T47D (cell line): ENCODE measurements around the gene TMEM38B.
"Not testable (repeated sequence)": the region's sequence is repeated elsewhere in the genome, so short reads cannot be mapped to it uniquely, and the experiment has no call there.

ENCODE experiments used
- DNase-seq, 2 experiments: peaks; one replicate each; pipeline versions ENCODE4 v3.0.0 to v3.0.0-alpha.2; 2011 to 2012; ENCODE audit warnings: low read depth in 1 of 2, low spot score in 1 of 2
- JUND ChIP-seq: IDR thresholded peaks from 2 replicates; pipeline ENCODE4 v1.6.1; 2012; ENCODE audit warnings: low read depth
- in situ Hi-C: cut with HindIII; loops from 2 replicates; pipeline ENCODE4 v1.10.0; 2016; ENCODE audit warnings: low sequenced_read_pairs, low pct_unique_long_range_greater_than_20kb

Gene TMEM38B

DNA sequence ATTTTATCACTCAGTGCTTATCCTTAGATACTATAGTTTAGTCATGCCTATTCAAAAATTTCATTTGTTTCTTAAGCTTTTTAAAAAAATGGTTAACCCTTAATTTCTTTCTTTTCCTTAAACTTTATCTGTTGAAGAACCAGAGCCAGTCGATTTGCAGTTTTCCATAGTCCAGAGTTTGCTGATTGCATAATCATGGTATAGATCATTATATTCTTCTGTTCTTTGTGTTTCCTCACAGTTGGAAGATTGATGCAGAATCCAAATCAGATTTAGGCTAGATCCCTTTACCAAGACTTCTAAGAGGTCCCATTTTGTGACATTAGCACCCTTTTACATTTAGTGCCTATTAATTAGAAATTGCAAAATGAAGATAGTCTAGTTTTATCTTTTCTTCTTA lies 18.0 kb downstream of the TMEM38B start:
- in situ Hi-C loops: no loop called here
- no peak for TF ChIP-seq JUND
- DNase-seq: no peak

DNA sequence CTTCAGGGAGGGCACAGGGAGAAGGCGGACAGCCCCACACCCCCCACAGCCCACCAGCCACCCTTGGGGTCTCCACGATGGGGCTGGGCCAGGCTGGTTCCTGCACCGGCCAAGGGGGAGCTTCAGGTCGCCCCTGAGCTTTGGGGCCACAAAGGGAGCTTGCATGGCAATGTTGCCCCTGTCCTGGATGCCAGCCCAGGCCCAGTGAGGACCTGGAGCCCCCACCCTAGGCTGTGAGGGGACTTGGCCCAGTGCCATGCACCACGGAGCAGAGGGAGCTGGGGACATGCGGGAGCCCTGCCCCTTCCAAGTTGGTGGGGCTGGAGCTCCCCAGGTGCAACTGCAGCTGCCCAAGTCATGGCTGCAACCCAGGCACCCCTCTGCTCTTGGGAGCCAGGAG lies 18.4 kb downstream of the TMEM38B start:
- no peak for DNase-seq
- no peak for TF ChIP-seq JUND
- in situ Hi-C loops: no loop called here

DNA sequence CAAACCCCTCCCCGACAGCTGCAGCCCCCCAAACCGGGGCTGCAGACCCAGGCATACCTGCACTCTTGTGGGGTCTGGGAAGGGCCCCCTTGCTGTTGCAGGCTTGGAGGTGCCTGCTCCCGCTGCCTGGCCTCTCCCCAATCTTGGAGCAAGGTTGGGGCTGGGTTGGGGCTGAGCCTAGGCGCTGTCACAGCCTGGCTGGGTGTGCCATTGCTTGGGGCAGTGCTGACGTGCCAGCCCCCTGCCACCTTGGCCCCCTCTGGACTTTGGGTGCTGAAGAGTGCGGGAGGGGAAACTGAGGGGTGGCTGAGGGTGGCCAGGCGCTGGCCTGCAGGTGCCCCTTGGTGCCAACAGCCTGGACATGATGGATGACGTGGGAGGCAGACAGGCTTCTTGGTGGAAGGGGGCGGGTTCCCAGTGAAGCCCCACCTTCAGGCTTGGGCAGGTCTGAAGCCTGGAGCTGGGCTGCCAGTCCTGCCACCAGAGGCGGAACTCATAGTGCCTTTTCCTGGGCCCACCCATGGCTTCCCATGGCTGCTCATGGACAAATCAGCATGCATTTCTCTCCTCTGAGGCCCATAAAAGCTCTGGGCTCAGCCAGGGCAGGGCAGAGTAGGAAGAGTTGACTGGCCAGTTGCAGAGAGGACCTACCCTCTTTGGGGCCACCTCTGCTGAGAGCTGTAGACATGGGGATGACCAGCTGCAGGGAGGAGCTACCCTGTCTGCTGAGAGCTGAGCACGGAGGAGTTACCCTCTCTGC lies 19.1 kb downstream of the TMEM38B start:
- TF ChIP-seq JUND: no peak
- in situ Hi-C loops: no loop called here

DNA sequence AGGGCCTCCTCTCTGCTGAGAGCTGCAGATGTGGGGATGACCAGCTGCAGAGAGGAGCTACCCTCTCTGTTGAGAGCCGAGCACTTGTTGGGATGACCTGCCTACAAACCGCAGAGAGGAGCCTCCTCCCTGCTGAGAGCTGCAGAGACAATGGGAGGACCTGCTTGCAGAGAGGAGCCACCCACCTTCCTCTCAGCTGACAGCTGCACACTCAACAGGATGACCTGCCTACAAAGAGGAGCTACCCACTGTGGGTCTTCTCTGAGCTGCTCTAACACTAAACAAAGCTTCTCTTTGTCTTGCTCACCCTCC lies 19.6 kb downstream of the TMEM38B start:
- no peak for TF ChIP-seq JUND
- in situ Hi-C loops: no loop called here
- no peak for DNase-seq

More for the DNA sequence above, 19.1 kb downstream of the TMEM38B start:
- no peak for DNase-seq

DNA sequence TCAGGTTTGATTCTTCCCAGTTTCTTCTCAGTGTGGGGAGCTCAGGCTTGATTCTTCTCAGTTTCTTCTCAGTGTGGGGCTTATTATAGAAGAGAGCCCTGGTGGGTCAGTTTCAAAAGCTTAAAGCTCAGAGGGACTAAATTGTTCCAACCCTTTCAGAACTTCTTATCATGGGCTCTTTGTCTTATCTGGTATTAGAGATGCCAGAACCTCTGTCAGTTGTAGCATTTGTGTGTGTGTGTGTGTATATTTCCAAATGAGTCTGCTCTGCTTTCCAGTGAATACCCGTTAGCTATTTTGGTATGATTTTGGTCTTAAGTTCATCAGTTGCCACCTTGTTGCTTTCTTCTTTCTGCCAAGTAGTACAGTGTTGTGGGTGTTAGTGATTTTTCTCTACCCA lies 21.8 kb downstream of the TMEM38B start:
- DNase-seq: no peak
- in situ Hi-C loops: no loop called here
- no peak for TF ChIP-seq JUND

DNA sequence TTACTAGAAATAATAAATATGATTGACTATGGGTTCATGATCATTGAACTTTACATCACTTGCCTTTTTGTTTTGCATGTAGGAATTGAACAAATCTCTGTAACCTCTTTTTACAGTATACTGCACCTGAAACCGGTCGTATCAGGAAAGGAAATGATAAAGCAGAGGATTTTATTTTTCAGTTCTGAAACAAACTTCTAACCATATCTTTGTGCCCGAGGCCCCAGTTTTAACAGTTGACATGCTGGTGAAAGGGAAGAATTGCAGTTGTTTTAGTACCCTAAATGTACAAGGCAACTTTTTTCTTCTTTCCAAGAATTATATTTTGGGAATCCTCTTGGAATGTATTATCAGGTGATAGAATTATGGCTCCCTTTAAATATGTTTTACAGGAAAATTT lies 27.8 kb downstream of the TMEM38B start:
- TF ChIP-seq JUND: no peak
- DNase-seq: no peak
- in situ Hi-C loops: no loop called here

DNA sequence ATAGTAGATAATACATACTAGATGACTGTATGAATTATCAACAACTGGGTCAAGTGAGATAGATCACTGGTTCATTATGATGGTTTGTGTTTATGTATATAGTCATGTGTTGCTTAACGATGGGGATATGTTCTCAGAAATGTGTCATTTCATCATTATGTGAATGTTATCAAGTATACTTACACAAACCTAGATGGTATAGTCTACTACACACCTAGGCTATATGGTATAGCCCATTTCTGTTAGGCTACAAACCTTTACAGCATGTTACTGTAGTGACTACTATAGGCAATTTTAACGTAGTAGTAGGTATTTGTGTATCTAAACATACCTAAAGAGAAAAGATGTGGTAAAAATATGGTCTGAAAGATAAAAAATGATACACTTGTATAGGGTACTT lies 31.0 kb downstream of the TMEM38B start:
- no peak for TF ChIP-seq JUND
- DNase-seq: no peak
- in situ Hi-C loops: no loop called here

DNA sequence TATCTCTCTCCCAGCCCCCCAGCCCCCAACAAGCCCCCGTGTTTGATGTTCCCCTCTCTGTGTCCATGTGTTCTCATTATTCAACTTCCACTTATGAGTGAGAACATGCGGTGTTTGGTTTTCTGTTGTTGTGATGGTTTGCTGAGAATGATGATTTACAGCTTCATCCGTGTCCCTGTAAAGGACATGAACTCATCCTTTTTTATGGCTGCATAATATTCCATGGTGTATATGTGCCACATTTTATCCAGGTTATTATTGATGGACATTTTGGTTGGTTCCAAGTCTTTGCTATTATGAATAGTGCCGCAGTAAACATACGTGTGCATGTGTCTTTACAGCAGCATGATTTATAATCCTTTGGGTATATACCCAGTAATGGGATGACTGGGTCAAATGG lies 33.9 kb downstream of the TMEM38B start:
- in situ Hi-C loops: not testable (repeated sequence)

DNA sequence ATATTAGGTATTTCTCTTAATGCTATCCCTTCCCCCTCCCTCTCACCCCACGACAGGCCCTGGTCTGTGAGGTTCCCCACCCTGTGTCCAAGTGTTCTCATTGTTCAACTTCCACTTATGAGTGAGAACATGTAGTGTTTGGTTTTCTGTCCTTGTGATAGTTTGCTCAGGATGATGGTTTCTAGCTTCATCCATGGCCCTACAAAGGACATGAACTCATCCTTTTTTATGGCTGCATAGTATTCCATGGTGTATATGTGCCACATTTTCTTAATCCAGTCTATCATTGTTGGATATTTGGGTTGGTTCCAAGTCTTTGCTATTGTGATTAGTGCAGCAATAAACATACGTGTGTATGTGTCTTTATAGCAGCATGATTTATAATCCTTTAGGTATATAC lies 37.1 kb downstream of the TMEM38B start:
- in situ Hi-C loops: not testable (repeated sequence)

More for the DNA sequence above, 33.9 kb downstream of the TMEM38B start:
- not testable (repeated sequence) for DNase-seq

DNA sequence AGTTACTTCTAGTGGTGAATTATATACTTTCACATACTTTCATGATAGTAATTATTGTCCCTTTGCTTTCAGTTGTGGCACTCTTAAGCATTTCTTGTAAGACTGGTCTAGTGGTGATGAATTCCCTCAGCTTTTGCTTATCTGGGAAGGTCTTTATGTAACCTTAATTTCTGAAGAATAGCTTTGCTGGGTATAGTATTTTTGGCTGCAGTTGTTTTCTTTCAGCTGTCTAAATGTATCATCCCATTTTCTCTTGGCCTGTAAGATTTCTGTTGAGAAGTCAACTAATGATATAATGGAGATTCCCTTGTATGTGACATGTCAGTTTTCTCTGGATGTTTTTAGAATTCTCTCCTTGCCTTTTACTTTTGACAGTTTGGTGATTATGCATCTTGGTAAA lies 41.0 kb downstream of the TMEM38B start:
- no peak for TF ChIP-seq JUND
- in situ Hi-C loops: no loop called here

More for the DNA sequence above, 37.1 kb downstream of the TMEM38B start:
- DNase-seq: not testable (repeated sequence)

DNA sequence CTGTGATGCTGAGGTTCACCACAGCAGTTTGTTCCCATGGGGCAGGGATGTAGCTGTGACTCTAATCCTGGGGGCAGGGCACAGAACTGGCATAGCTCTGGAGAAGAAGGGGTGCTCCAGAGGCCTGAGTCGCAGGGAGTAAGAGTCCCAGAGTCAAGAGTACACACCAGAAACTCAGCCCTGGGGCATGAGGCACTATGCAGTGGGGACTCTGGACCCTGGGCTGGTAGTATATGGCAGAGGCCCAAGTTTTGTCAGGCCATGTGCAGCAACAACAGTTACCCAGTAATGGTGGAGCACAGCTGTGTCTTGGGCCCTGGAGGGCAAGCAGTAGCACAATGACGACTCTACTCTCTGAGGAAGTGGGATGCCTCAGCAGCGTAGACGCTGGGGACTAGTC lies 42.9 kb downstream of the TMEM38B start:
- DNase-seq: no peak
- in situ Hi-C loops: no loop called here
- no peak for TF ChIP-seq JUND

More for the DNA sequence above, 41.0 kb downstream of the TMEM38B start:
- DNase-seq: no peak

DNA sequence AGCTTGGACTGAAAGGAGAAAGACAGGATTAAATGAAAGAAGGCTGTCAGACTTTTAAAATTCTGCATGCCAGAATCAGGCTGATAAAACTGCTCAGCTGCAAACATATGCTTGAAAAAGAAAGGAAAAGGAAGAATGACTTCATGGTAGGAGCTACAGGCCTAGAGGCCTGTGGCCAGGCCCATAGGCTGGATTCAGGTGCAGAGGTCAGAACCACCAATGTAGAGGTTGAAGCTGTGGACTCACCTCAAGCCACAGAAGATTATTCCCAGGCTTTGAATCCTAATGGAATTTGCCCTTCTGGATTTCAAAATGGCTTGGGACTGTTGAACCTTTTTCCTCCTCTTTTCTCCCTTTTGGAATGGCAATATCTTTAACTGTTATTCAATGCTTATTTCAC lies 47.7 kb downstream of the TMEM38B start:
- no peak for TF ChIP-seq JUND
- no peak for DNase-seq
- in situ Hi-C loops: no loop called here

DNA sequence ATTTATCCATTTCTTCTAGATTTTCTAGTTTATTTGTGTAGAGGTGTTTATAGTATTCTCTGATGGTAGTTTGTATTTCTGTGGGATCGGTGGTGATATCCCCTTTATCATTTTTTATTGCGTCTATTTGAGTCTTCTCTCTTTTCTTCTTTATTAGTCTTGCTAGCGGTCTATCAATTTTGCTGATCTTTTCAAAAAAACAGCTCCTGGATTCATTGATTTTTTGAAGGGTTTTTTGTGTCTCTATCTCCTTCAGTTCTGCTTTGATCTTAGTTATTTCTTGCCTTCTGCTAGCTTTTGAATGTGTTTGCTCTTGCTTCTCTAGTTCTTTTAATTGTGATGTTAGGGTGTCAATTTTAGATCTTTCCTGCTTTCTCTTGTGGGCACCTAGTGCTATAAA lies 53.0 kb downstream of the TMEM38B start:
- in situ Hi-C loops, DNase-seq: not testable (repeated sequence)

DNA sequence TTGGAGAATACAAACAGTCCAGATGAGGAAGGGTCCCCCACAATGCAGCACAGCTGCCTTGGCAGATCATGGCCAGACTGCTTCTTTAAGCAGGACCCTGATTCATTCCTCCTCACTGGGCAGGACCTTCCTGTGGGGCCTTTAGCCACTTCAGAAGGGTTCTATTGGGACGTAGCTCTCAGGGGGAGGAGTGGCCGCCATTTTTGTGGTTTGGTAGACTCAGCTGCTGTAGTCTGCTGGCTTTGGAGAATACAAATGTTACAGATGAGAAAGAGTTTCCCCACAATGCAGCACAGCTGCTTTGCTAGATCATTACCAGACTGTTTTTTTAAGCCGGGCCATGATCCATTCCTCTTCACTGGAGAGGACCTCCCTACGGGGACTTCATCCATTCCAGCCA lies 57.4 kb downstream of the TMEM38B start:
- in situ Hi-C loops: no loop called here
- no peak for DNase-seq
- no peak for TF ChIP-seq JUND
